Tibial nerve (tissue), 3 donors: ENCODE data around the gene TCF4.

Source experiments
- CTCF ChIP-seq, 5 experiments: fragments of 200-600 bp in 3 of 5; fragments of 450-650 bp in 2 of 5; sonication (generic) in 3 of 5; IDR thresholded peaks; one replicate each; pipeline ENCODE4 v1.5.1; 2016 to 2019; ENCODE audit warnings: antibody characterized with exemption in 5 of 5, mild to moderate bottlenecking in 3 of 5, moderate library complexity in 2 of 5
- POLR2A ChIP-seq, 2 donors: fragments of 450-650 bp; IDR thresholded peaks; one replicate each; pipeline ENCODE4 v1.6.1; 2017; ENCODE audit warnings: antibody characterized with exemption in 2 of 2, mild to moderate bottlenecking in 2 of 2, moderate library complexity in 2 of 2

GRCh38 chr18:55179835-55180234 lies 408.2 kb downstream of the TCF4 start:
- TF ChIP-seq CTCF (IDR thresholded peaks at IDR 0.05) (no peak), POLR2A (IDR thresholded peaks at IDR 0.05) (no peak)
